Endothelial cell of umbilical vein (primary cell): ENCODE data around the gene GABBR2. TPM values are rescaled to one million over a fixed set of nuclear protein-coding genes. Genes with fewer than 3 reads are reported as not detected.

Experiments
- BruUV-seq: library from RNA; stranded (reverse); fragments of 400-500 nt; replicated peaks from 2 replicates; lab custom pipeline; 2021; lab: Mats Ljungman, UMichigan
- CTCF ChIA-PET: fragments of 300-600, 350-600 bp; sonication (Branson Sonifier 250); formaldehyde crosslinking; loops from one replicate; lab custom pipeline; 2021; ENCODE audit warnings: antibody characterized with exemption, inconsistent platforms; lab: Charles Lee
- POLR2A ChIA-PET: fragments of 300-600, 350-600 bp; sonication (Branson Sonifier 250); formaldehyde crosslinking; loops from one replicate; lab custom pipeline; 2021; ENCODE audit warnings: antibody characterized with exemption, inconsistent platforms; lab: Charles Lee
- DNase-seq: peaks from one replicate; pipeline ENCODE4 v3.0.0-alpha.2; 2011; ENCODE audit warnings: low read depth, low spot score
- FAIRE-seq: peaks from 2 replicates; lab custom pipeline; 2011; peaks lifted over from hg19 to GRCh38; lab: Jason Lieb, UNC
- H2AFZ ChIP-seq: 2 replicates; pipeline ENCODE4 v1.6.0; 2012; ENCODE audit warnings: low read depth, low read length, control low read depth, inconsistent platforms
- H3K27ac ChIP-seq: 2 replicates; pipeline ENCODE4 v1.5.1; 2011; ENCODE audit warnings: low read depth, mild to moderate bottlenecking, control low read depth, low read length, moderate library complexity; ENCODE audit not compliant: insufficient read depth
- H3K27me3 ChIP-seq, 2 experiments: 2 replicates each; pipeline versions ENCODE4 v1.6.0 to v1.6.1; 2011; ENCODE audit warnings: low read length in 2 of 2, mixed read lengths in 1 of 2; ENCODE audit not compliant: control insufficient read depth in 2 of 2, insufficient read depth in 2 of 2
- H3K36me3 ChIP-seq, 2 experiments: 2 replicates in 1 of 2; 3 replicates in 1 of 2; pipeline ENCODE4 v1.5.1; 2011; ENCODE audit warnings: low read length in 2 of 2, mild to moderate bottlenecking in 1 of 2, moderate library complexity in 1 of 2; ENCODE audit not compliant: control insufficient read depth in 2 of 2, insufficient read depth in 2 of 2; ENCODE audit errors: extremely low read depth in 1 of 2
- H3K4me1 ChIP-seq: 3 replicates; pipeline ENCODE4 v1.5.1; 2011; ENCODE audit warnings: mild to moderate bottlenecking, low read length; ENCODE audit not compliant: control insufficient read depth, insufficient read depth; ENCODE audit errors: extremely low read depth
- H3K4me2 ChIP-seq: 2 replicates; pipeline ENCODE4 v1.6.1; 2011; ENCODE audit warnings: low read length, control low read depth, mixed read lengths; ENCODE audit not compliant: insufficient read depth
- H3K4me3 ChIP-seq, 3 experiments: fragments of 200-600 bp in 1 of 3; sonication (generic), shearing (Covaris generic) in 1 of 3; replicated peaks in 1 of 3; 2 replicates each; pipeline ENCODE4 v1.5.1; 2011 to 2016; ENCODE audit warnings: control low read depth in 3 of 3, low read length in 3 of 3, mild to moderate bottlenecking in 2 of 3, inconsistent platforms in 1 of 3, low read depth in 1 of 3, moderate library complexity in 1 of 3; ENCODE audit not compliant: insufficient read depth in 1 of 3
- H3K79me2 ChIP-seq: 2 replicates; pipeline ENCODE4 v1.6.0; 2012; ENCODE audit warnings: low read length, inconsistent platforms; ENCODE audit not compliant: control insufficient read depth, insufficient read depth
- H3K9ac ChIP-seq: replicated peaks from 2 replicates; pipeline ENCODE3; 2011; ENCODE audit warnings: low read length, control low read depth; ENCODE audit not compliant: insufficient read depth; ENCODE audit errors: extremely low read depth
- H3K9me1 ChIP-seq: replicated peaks from 3 replicates; pipeline ENCODE4 v1.6.0; 2011; ENCODE audit warnings: mild to moderate bottlenecking, low read length; ENCODE audit not compliant: control insufficient read depth, insufficient read depth; ENCODE audit errors: extremely low read depth
- H3K9me3 ChIP-seq: replicated peaks from 2 replicates; pipeline ENCODE4 v1.5.1; 2012; ENCODE audit warnings: low read length, inconsistent platforms; ENCODE audit not compliant: control insufficient read depth, insufficient read depth
- H4K20me1 ChIP-seq: replicated peaks from 2 replicates; pipeline ENCODE3; 2011; ENCODE audit warnings: mild to moderate bottlenecking, low read length; ENCODE audit not compliant: control insufficient read depth, insufficient read depth; ENCODE audit errors: extremely low read depth
- CTCF ChIP-seq, 2 donors: IDR thresholded peaks; 1 replicate in 1 of 2; 2 replicates in 1 of 2; pipeline ENCODE4 v1.5.1; 2011; ENCODE audit warnings: low read length in 2 of 2, mild to moderate bottlenecking in 2 of 2, moderate library complexity in 2 of 2, control low read depth in 1 of 2, inconsistent platforms in 1 of 2, low read depth in 1 of 2; ENCODE audit not compliant: insufficient read depth in 1 of 2; ENCODE audit errors: extremely low read depth in 1 of 2
- EZH2 ChIP-seq: IDR thresholded peaks from 2 replicates; pipeline ENCODE4 v1.6.1; 2012; ENCODE audit warnings: borderline replicate concordance, low read depth, mild to moderate bottlenecking, moderate library complexity, low read length, inconsistent platforms; ENCODE audit not compliant: severe bottlenecking
- FOS ChIP-seq: IDR thresholded peaks from 2 replicates; pipeline ENCODE4 v1.6.1; 2011; ENCODE audit warnings: mild to moderate bottlenecking, low read length, moderate library complexity, borderline replicate concordance; ENCODE audit not compliant: insufficient read depth
- GATA2 ChIP-seq: IDR thresholded peaks from 2 replicates; pipeline ENCODE4 v1.7.0; 2011; ENCODE audit warnings: low read depth, mild to moderate bottlenecking, moderate library complexity, mixed read lengths, low read length; ENCODE audit not compliant: insufficient read length, insufficient read depth
- JUN ChIP-seq: IDR thresholded peaks from 2 replicates; pipeline ENCODE4 v1.6.1; 2011; ENCODE audit warnings: borderline replicate concordance, low read depth; ENCODE audit not compliant: insufficient read length, insufficient read depth
- MAX ChIP-seq: IDR thresholded peaks from 2 replicates; pipeline ENCODE4 v1.6.1; 2011; ENCODE audit not compliant: insufficient read depth, insufficient read length
- MYC ChIP-seq: IDR thresholded peaks from one replicate; pipeline ENCODE4 v1.6.1; 2011; ENCODE audit warnings: mild to moderate bottlenecking, low read depth, low read length
- POLR2A ChIP-seq: IDR thresholded peaks from 2 replicates; pipeline ENCODE4 v1.6.1; 2012; ENCODE audit warnings: low read depth, mild to moderate bottlenecking, control low read depth, low read length
- POLR2AphosphoS5 ChIP-seq: IDR thresholded peaks from 2 replicates; pipeline ENCODE4 v1.6.1; 2012; ENCODE audit warnings: low read depth, mild to moderate bottlenecking, control low read depth, low read length, moderate library complexity; ENCODE audit not compliant: insufficient read depth
- dilution Hi-C: fragments of 300-500 bp; cut with MboI; formaldehyde crosslinking; loops from one replicate; pipeline ENCODE4 v1.15.0; 2019; ENCODE audit warnings: low sequenced_read_pairs; ENCODE audit not compliant: extremely low pct_ligation_motif_present
- intact Hi-C: fragments of 100-400 bp; cut with micrococcal nuclease; formaldehyde crosslinking; loops from one replicate; pipeline ENCODE4 v1.10.0; 2022
- polyA plus RNA-seq, 4 experiments: library from polyadenylated mRNA; depleted of rRNA in 3 of 4; stranded (reverse) in 3 of 4; unstranded in 1 of 4; fragments of >200 nt; gene quantifications; 2 replicates each; pipeline versions ENCODE4 v1.2.1 to v1.2.3, GENCODE V29; 2011 to 2012; ENCODE audit warnings: missing spikeins in 1 of 4
- total RNA-seq: library from RNA; stranded (reverse); gene quantifications from 2 replicates; pipeline ENCODE4 v1.2.3, GENCODE V29; 2021

The GABBR2 gene
- total and polyA plus RNA-seq, 2 donors (not counting 3 experiments of a cell fraction or from before 2014, with no cell fraction given): 1.1 to 9.2 TPM

GRCh38 chr9:98430535-98431292, 278.0 kb downstream of the GABBR2 start:
- no peak overlapping the region for H3K4me3 ChIP-seq
- no peak for TF ChIP-seq GATA2
- no peak for TF ChIP-seq EZH2
- no peak for TF ChIP-seq CTCF (IDR thresholded peaks at IDR 0.05; ENCODE audit: extremely low read depth in 1 of 2, insufficient read depth in 1 of 2, low read depth in 1 of 2, low read length in 2 of 2)
- no peak for TF ChIP-seq FOS
- no peak for TF ChIP-seq MAX
- TF ChIP-seq JUN: no peak
- TF ChIP-seq MYC: no peak
- TF ChIP-seq POLR2AphosphoS5: no peak
- no peak for TF ChIP-seq POLR2A
- intact Hi-C loops (no loop called here), dilution Hi-C loops (no loop called here)
- DNase-seq: no peak
- no TSS peak for BruUV-seq
- no peak overlapping the region for H3K4me2 ChIP-seq
- H3K9me3 ChIP-seq: no peaks in the 10 kb centered on the region
- H3K79me2 ChIP-seq: no peaks in the 10 kb centered on the region
- no peaks in the 10 kb centered on the region for H3K27me3 ChIP-seq
- no peaks in the 10 kb centered on the region for H4K20me1 ChIP-seq
- H3K27ac ChIP-seq: no peak overlapping the region
- no peaks in the 10 kb centered on the region for H3K9me1 ChIP-seq
- ChIA-PET POLR2A (no interaction called here), CTCF (interaction anchor here (1.3 to 1.9 kb wide), 3 partner anchors 12 to 345 kb away, joined by 4 to 6 read pairs (median 5); no protein-coding TSS in a partner anchor)
- no peaks in the 10 kb centered on the region for H3K36me3 ChIP-seq
- no peak overlapping the region for H3K9ac ChIP-seq
- no peak overlapping the region for H2AFZ ChIP-seq
- H3K4me1 ChIP-seq: no peaks in the 10 kb centered on the region
- FAIRE-seq: no peak
